ENCODE measurements around the gene C6orf132.

Gene C6orf132

GRCh38 chr6:42136508-42137193, 5.8 kb downstream of the C6orf132 start:
- DNase-seq (ENCODE audit: low spot score) = no peak

GRCh38 chr6:42135722-42136121, 6.7 kb downstream of the C6orf132 start:
- DNase-seq (ENCODE audit: low spot score) = no peak

- no peak for DNase-seq (ENCODE audit: low spot score)
Measured at GRCh38 chr6:42135161-42135560, 7.3 kb downstream of the C6orf132 start.

- no peak for DNase-seq (ENCODE audit: low spot score)
Measured at GRCh38 chr6:42133926-42134325, 8.5 kb downstream of the C6orf132 start.

GRCh38 chr6:42131531-42131930, 10.9 kb downstream of the C6orf132 start:
- DNase-seq (ENCODE audit: low spot score) = no peak

GRCh38 chr6:42129360-42129676, 13.1 kb downstream of the C6orf132 start:
- DNase-seq (ENCODE audit: low spot score) = no peak

- no peak for DNase-seq (ENCODE audit: low spot score)
Measured at GRCh38 chr6:42128460-42129359, 13.7 kb downstream of the C6orf132 start.

- DNase-seq (ENCODE audit: low spot score) = no peak
Measured at GRCh38 chr6:42125663-42126062, 16.8 kb downstream of the C6orf132 start.

- DNase-seq (ENCODE audit: low spot score) = no peak
Measured at GRCh38 chr6:42125231-42125630, 17.2 kb downstream of the C6orf132 start.

- no peak for DNase-seq (ENCODE audit: low spot score)
Measured at GRCh38 chr6:42124223-42124836, 18.1 kb downstream of the C6orf132 start.

- DNase-seq (ENCODE audit: low spot score) = no peak
Measured at GRCh38 chr6:42123379-42124103, 18.9 kb downstream of the C6orf132 start.

GRCh38 chr6:42120895-42121865, 21.2 kb downstream of the C6orf132 start:
- DNase-seq (ENCODE audit: low spot score) = no peak

- DNase-seq (ENCODE audit: low spot score) = peak; percentile 33
Measured at GRCh38 chr6:42118162-42119001, 24.0 kb downstream of the C6orf132 start.

GRCh38 chr6:42117843-42118161, 24.6 kb downstream of the C6orf132 start:
- no peak for DNase-seq (ENCODE audit: low spot score)

GRCh38 chr6:42113936-42114636, 28.3 kb downstream of the C6orf132 start:
- DNase-seq (ENCODE audit: low spot score) = no peak

- DNase-seq (ENCODE audit: low spot score) = no peak
Measured at GRCh38 chr6:42112351-42112750, 30.1 kb downstream of the C6orf132 start.

GRCh38 chr6:42110683-42111082, 31.7 kb downstream of the C6orf132 start:
- DNase-seq (ENCODE audit: low spot score) = no peak

- no peak for DNase-seq (ENCODE audit: low spot score)
Measured at GRCh38 chr6:42108071-42108470, 34.3 kb downstream of the C6orf132 start.

- DNase-seq (ENCODE audit: low spot score) = no peak
Measured at GRCh38 chr6:42106112-42107023, 36.1 kb downstream of the C6orf132 start.

Measured in globus pallidus (tissue), 1 donor.